Dermis blood vessel endothelial cell (primary cell): Measurements from ENCODE around the gene NPR1. TPM values are rescaled to one million over a fixed set of nuclear protein-coding genes. Genes with fewer than 3 reads are reported as not detected.
"Not testable (repeated sequence)": the region's sequence is repeated elsewhere in the genome, so short reads cannot be mapped to it uniquely, and the experiment has no call there.

ENCODE experiments used
- DNase-seq: peaks from one replicate; pipeline ENCODE4 v3.0.0; 2010
- total RNA-seq: library from RNA; depleted of rRNA; stranded (reverse); fragments of >200 nt; gene quantifications from 2 replicates; pipeline ENCODE4 v1.2.3, GENCODE V29; 2014

The NPR1 gene
- total RNA-seq, 1 donor from 2014 or later, result 56.5 TPM

- DNase-seq, result no peak
These were observed 28.6 kb upstream of the NPR1 start for GRCh38 chr1:153649863-153650235.

GRCh38 chr1:153651771-153652170, 26.7 kb upstream of the NPR1 start:
- DNase-seq, result no peak

- DNase-seq, result no peak
These were observed 25.5 kb upstream of the NPR1 start for GRCh38 chr1:153652805-153653500.

- DNase-seq, result no peak
These were observed 23.2 kb upstream of the NPR1 start for GRCh38 chr1:153655333-153655732.

- DNase-seq, result peak; percentile 77
These were observed 19.9 kb upstream of the NPR1 start, which contains the start of gene SNAPIN for GRCh38 chr1:153658400-153659174. SNAPIN (plus strand) TSS chr1:153658703; CDS start chr1:153658744, 41 bp downstream.

- no peak for DNase-seq
These were observed 19.3 kb upstream of the NPR1 start for GRCh38 chr1:153659175-153659534.

- no peak for DNase-seq
These were observed 18.8 kb upstream of the NPR1 start for GRCh38 chr1:153659656-153660055.

GRCh38 chr1:153661111-153661708, 17.3 kb upstream of the NPR1 start:
- no peak for DNase-seq

GRCh38 chr1:153662269-153662668, 16.2 kb upstream of the NPR1 start:
- DNase-seq, result no peak

- DNase-seq, result no peak
These were observed 15.3 kb upstream of the NPR1 start for GRCh38 chr1:153663211-153663610.

- DNase-seq, result no peak
These were observed 11.0 kb upstream of the NPR1 start for GRCh38 chr1:153667439-153667838.

GRCh38 chr1:153668672-153669071, 9.8 kb upstream of the NPR1 start:
- DNase-seq, result not testable (repeated sequence)

- no peak for DNase-seq
These were observed 8.9 kb upstream of the NPR1 start for GRCh38 chr1:153669606-153670005.

- peak; percentile 32 for DNase-seq
These were observed 8.1 kb upstream of the NPR1 start for GRCh38 chr1:153670257-153670858.

GRCh38 chr1:153670859-153671627, 7.4 kb upstream of the NPR1 start, which contains the start of gene ILF2:
ILF2 (minus strand) TSS chr1:153670993; CDS start chr1:153670922, 71 bp downstream.
- peak; percentile 100 for DNase-seq

- not testable (repeated sequence) for DNase-seq
These were observed 6.7 kb upstream of the NPR1 start for GRCh38 chr1:153671628-153672353.

- DNase-seq, result no peak
These were observed 5.0 kb upstream of the NPR1 start for GRCh38 chr1:153673511-153673910.

- DNase-seq, result peak; percentile 83
These were observed 570 bp upstream of the NPR1 start for GRCh38 chr1:153677718-153678518.

GRCh38 chr1:153679337-153680119, 1.0 kb downstream of the NPR1 start:
- DNase-seq, result peak; percentile 58

- DNase-seq, result no peak
These were observed 1.6 kb downstream of the NPR1 start for GRCh38 chr1:153680120-153680403.
